GM18951 (cell line): ENCODE measurements around the gene GPR108.
"Not testable (repeated sequence)": the region's sequence is repeated elsewhere in the genome, so short reads cannot be mapped to it uniquely, and the experiment has no call there.

Experiments
- POLR2A ChIP-seq: IDR thresholded peaks from 4 replicates; pipeline ENCODE4 v1.6.1; 2011; ENCODE audit warnings: mild to moderate bottlenecking; ENCODE audit not compliant: insufficient read length, insufficient read depth; ENCODE audit errors: extremely low read depth
- in situ Hi-C: fragments of 300-500 bp; cut with MboI; formaldehyde crosslinking; loops from one replicate; pipeline ENCODE4 v1.12.0; 2022; ENCODE audit warnings: low sequenced_read_pairs, mixed read lengths, inconsistent platforms; ENCODE audit not compliant: unreplicated experiment

Gene GPR108

DNA sequence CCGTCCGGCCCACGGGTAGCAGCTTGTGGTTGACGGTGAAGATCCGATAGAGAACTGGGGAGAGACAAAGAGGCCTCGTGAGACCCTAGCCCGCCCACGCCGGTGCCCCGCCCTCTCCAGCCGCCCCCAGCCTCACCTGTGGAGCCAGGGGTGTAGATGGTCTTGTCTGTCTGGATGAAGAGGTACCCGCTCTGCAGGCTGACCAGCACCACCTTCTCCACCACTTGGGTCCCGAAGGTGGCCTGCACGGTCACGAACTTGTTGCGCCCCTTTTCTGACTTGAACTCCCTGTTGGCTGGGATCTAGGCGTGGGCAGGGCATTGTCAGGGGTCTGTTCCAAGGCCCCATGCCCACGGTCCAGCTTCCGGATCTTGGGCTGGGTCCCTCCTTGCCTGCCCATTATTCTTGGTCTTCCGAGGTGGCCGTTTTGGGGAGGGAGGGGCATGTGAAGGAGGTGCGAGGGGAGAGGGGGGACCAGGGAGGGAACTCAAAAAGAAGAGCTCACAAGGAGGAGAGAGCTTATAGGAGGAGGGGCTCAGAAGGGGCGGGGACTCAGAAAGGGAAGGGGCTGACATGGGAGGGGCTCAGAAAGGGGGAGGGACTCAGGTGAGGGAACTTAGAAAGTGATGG lies 19.2 kb downstream of the GPR108 start:
- TF ChIP-seq POLR2A: no peak
- in situ Hi-C loops: no loop called here

DNA sequence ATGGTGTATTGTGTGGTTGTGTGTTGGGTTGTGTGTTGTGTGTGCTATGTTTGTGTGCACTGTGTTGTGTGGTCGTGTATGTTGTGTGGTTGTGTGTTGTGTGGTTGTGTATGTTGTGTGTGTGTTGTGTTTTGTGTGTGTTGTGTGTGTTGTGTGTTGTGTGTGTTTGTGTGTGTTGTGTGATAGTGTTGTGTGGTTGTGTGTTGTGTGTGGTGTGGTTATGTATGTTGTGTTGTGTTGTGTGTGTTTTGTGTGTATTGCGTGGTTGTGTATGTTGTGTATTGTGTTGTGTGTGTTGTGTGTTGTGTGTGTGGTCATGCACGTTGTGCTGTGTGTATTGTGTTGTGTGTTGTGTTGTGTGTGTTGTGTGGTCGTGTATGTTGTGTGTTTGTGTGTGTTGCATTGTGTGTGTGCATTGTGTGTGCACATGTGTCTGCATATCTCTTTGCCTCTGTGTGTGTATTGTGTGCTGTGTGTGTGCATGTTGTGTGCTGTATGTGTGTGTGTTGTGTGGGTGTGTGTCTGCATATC lies 19.9 kb downstream of the GPR108 start:
- no peak for TF ChIP-seq POLR2A
- in situ Hi-C loops: no loop called here

DNA sequence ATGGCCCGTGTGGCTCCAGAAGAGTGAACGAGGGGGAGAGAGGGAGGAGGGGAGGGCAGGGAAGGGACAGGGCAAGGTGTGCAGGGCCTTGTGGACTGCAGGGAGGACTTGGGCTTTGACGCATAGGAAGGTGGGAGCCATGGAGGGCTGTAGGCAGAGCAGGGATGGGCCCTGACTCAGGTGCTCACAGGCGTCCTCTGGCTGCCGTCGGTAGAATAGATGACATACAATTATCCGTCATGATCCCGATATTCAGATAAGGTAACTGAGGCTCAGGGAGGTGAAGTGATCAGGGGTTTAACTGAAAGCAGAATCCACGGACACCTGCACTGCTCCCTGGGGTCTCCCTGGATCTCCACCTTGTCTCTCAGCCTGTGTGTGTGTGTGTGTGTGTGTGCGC lies 20.3 kb downstream of the GPR108 start:
- no peak for TF ChIP-seq POLR2A

DNA sequence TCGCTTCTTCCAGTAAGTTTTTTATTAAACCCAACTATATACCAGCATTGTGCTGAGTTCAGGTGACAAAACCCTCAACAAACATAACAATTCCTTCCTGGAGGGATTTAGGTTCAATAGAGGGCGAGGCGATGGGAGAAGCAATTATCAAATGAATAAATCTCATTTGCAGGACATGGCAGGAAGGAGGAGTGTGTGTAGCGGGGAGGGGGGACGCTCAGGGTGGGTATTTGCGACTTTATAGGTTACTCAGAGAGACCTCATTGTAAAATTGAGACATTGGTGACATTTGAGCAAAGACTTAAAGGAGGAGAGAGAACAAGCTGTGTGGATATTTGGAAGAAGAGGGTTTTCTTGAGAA lies 20.8 kb downstream of the GPR108 start:
- no peak for TF ChIP-seq POLR2A
- in situ Hi-C loops: no loop called here

More for the DNA sequence above, 20.3 kb downstream of the GPR108 start:
- in situ Hi-C loops: no loop called here

DNA sequence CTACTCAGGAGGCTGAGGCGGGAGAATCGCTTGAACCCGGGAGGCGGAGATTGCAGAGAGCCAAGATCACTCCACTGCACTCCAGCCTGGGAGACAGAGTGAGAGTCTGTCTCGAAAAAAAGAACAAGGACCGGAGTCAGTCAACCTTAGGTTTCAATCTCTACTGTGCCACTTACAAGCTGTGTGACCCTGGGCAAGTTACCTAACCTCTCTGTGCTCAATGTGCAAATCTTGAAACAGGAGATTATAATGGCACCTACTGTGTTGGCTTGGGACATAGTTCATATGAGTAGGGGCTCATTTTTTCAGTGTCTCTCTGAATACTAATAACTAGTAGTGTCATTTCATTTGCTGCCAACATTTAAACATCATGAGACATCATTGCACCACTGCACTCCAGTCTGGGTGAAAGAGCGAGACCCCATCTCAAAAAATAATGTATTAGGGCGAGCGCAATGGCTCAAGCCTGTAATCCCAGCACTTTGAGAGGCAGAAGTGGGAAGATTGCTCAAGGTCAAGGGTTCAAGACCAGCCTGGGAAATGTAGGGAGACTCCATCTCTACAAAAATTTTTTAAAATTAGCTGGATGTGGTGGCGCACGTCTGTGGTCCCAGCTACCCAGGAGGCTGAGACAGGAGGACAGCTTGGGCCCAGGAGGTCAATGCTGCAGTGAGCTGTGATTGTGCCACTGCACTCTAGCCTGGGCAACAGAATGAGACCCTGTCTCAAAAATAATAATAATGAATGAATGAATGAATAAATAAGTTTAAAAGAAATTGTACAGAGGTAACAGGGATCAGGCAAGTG lies 22.4 kb downstream of the GPR108 start:
- TF ChIP-seq POLR2A: no peak
- in situ Hi-C loops: no loop called here

DNA sequence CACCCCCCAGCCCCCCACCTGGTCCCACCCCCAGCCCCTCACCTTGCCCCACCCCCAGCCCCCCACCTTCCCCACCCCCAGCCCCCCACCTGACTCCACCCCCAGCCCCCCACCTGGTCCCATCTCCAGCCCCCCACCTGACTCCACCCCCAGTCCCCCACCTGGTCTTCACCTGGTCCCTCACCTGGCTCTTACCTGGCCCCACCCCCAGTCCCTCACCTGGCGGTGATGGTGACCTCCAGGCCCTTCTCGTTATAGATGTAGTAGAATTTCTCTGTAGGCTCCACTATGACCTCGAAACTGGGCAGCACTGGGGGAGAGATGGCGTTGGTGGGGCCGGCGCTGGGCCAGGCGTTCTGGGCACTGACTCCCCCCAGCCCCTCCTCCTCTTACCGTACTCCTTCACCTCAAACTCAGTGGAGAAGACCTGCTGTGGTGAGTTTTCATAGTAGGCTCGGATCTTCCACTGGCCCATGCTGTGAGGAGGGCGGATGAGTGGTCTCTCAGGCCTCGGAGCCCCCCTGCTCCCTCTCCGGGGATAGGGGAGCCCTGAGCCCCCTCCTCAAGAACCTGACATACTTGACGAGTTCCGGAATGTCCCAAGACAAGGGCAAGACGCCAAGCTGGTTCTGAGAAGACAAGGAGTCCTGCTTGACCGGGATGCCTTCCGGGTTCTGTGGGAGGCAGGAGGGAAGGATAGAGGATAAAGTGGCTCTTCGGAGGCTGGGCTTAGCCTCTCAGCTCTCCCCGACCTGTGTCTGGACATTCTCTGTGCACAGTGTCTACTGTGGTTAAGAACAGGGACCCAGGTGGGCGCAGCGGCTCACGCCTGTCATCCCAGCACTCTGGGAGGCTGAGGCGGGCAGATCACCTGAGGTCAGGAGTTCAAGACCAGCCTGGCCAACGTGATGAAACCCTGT lies 23.3 kb downstream of the GPR108 start:
- TF ChIP-seq POLR2A: no peak
- in situ Hi-C loops: no loop called here

DNA sequence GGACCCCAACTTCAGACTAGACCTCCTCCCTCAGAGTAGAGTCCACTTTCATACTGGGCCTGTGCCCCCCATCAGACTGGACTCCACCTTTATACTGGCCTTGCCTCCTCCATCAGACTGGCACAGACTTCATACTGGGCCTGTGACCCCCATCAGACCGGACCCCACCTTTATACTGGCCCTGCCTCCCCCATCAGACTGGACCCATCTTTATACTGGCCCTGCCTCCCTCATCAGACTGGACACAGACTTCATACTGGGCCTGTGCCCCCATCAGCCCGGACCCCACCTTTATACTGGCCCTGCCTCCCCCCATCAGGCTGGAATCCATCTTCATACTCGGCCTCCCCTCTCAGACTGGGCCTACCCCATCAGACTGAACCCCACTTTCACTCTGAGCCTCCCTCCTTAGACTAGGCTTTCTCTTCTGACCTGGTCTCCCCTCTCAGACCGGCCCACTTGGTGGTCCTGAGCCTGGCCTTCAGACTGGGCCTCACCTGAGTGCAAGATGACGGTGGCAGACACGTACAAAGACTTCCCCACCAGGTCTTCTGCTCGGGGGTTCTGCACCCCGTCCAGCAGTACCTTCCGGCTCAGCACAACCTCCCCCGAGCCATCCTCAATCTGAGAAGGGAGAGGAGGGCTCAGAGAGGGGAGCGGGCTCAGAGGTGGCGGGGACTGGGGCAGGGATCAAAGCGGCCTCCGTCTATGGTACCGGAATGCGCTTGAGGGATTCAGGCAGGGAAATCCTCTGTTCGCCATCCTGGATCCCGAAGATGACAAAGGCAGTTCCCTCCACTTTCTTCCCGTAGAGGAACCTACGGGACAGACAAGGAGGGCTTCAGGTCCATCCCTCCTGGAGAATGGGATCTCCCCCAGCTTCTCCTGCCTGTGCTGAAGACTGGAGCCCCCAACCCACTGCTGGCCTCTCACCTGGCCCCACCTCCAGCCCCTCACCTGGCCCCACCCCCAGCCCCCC lies 24.4 kb downstream of the GPR108 start:
- in situ Hi-C loops: no loop called here
- no peak for TF ChIP-seq POLR2A

DNA sequence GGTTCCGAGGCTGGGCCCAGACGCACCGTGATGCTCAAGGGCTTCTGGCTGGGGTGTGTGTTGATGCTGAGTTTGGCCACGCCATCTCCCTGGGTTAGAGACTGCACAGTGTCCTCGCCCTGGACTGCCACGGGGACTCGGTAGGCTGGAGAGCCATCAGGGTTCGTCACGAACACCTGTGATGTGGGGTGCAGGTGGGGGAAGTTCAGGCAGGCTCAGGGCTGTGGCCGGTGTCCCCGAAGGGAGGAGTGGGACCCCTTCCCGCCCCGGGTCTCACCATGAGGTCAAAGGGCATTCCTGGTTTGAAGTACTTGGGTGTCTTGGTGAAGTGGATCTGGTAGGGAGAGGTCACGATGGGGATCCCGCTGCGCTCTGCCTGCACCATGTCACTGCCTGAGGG lies 25.1 kb downstream of the GPR108 start:
- TF ChIP-seq POLR2A: no peak
- in situ Hi-C loops: no loop called here

DNA sequence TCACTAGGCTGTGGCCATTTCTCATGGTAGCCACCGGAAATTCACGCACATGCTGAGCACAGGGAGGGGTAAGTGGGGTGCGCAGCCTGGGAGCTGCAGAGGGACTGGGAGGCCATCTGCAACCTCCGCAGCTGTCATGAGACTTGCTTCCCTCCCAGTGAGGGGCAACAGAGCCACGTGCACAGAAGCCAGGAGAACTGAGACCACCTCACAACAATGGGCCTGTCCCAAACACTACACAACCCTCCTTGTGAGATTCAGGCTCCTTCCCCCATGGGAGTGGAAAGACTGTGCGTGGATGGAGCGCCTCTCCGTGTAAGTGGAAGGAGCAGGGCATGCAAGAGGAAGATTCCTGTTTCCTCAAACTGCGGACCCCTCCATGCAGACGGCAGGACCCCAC lies 25.8 kb downstream of the GPR108 start:
- in situ Hi-C loops: no loop called here
- no peak for TF ChIP-seq POLR2A

DNA sequence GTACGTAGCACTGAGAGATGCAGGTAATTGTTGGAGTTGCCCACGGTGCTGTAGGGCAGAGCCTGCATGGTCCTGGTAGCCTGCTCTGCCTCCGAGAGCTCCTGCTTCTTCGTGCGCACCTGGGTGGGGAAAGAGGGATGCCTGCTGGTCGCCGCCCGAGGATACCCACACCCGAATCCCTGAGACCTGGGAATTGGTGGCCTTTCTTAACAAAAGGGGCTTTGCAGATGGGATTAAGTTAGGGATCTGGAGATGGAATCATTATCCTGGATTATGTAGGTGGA lies 26.4 kb downstream of the GPR108 start:
- TF ChIP-seq POLR2A: no peak
- in situ Hi-C loops: no loop called here

DNA sequence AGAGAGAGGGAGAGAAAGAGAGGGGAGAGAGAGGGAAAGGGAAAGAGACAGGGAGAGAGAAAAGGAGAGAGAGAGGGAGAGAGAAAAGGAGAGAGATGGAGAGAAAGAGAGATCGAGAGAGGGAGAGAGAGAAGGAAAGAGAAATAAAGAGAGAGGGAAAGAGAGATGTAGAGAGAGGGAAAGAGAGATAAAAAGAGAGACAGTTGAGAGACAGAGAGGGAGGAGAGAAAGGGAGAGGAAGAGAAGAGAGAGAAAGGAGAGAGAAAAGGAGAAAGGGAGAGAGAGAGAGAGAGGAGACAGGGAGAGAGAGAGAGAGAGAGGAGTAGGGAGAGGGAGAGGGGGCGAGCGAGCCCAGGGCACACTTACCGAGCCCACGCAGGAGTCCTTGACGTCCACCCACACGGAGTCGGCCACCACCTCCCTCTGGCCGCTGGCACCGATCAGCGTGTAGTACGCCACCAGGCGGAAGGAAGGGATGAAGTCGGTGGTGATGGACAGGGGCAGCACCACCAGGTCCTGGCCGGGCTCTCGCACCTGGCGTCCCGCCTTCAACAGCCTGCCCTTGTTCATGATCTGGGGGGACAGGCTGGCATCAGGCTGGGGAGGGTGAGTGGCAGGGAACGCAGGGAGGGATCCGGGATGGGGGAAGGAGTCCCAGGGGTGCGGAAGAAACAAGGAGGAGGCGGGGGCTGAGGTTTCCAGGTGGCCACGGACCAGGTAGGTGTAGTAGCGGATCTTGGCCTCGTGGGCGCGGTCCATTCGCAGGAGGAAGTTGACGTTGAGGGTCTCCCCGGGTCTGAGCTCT lies 26.9 kb downstream of the GPR108 start:
- no peak for TF ChIP-seq POLR2A
- in situ Hi-C loops: no loop called here

DNA sequence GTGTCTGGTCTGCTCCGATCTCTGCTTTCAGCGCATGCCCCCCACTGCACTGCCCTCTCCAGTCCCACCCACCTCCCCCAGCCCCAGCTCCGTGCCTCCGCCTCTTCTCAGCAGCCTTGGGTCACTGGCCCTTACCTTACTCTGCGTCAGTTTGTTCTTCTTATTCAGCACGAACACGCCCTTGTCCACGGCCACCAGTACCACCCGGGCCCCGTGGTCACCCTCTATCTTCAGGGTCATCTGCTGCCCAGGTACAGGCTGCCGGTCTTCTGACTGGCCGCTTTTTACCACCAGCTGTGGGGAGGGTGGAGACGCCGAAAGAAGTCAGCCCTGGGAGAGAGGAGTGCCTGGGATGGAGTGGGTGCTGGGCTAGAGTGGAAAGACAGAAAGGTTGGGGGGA lies 27.8 kb downstream of the GPR108 start:
- in situ Hi-C loops: no loop called here

DNA sequence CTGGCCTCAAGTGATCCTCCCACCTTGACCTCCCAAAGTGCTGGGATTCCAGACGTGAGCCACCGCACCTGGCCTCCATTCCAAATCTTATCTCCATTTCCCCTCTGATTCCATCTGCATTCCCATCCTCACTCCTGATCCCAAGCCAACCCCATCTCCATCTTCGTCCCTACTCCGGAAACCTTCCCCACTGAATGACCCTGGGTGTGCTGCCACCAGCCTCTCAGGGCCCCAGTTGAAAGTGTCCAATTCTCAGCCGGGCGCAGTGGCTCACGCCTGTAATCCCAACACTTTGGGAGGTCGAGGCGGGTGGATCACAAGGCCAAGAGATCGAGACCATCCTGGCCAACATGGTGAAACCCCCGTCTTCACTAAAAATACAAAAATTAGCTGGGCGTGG lies 28.5 kb downstream of the GPR108 start:
- in situ Hi-C loops: not testable (repeated sequence)

More for the DNA sequence above, 27.8 kb downstream of the GPR108 start:
- TF ChIP-seq POLR2A: no peak
